ENCODE results near the gene MTERF2.

Gene MTERF2, protein sequence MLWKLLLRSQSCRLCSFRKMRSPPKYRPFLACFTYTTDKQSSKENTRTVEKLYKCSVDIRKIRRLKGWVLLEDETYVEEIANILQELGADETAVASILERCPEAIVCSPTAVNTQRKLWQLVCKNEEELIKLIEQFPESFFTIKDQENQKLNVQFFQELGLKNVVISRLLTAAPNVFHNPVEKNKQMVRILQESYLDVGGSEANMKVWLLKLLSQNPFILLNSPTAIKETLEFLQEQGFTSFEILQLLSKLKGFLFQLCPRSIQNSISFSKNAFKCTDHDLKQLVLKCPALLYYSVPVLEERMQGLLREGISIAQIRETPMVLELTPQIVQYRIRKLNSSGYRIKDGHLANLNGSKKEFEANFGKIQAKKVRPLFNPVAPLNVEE

DNA sequence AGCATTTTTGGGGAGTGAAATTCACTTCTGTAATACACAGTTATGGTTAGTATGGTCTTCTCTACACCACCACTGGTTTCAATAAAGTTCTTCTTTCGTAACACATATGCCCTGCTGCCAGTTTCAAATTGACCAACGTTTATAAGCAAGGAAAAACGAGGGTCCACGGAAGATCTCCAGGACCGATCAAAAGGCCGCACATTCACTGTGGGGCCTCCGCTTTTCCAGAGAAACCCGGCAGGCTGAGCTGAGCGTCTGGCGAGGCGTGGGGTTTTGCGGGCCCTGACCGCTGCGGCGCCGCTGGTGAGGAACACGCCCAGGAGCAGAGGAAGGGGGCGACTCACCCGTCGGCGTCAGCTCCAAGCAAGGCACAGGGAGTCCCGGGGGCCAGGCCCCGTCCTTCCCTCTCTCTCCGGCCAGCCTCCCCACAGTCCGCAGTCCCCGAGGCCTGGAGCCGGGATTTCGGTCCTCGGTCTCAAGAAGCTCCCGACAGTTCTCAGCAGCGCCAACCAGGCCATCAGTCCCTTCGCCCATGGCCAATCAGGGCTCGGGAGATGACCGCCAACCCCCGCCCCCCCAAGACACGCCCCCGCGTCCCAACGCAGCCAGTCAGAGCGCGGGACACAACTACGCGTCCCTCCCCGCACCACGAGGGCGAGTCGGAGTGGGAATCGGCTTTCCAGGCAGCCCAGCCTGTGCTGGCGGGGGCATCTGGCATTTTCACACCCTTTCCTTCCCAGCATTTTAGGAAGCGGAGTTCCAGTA is at the start of gene MTERF2:
Gene MTERF2, minus strand, starts transcription at position 522 of the 765 bp plus-strand sequence. CDS start 8,432 bp downstream, outside the sequence.
- peak; percentile 94 for DNase-seq (ENCODE audit: low read depth)
- H3K4me3 ChIP-seq (ENCODE audit: low read length) = peak within 1 kb of the TSS; percentile 77
- TF ChIP-seq, protein P1, sequence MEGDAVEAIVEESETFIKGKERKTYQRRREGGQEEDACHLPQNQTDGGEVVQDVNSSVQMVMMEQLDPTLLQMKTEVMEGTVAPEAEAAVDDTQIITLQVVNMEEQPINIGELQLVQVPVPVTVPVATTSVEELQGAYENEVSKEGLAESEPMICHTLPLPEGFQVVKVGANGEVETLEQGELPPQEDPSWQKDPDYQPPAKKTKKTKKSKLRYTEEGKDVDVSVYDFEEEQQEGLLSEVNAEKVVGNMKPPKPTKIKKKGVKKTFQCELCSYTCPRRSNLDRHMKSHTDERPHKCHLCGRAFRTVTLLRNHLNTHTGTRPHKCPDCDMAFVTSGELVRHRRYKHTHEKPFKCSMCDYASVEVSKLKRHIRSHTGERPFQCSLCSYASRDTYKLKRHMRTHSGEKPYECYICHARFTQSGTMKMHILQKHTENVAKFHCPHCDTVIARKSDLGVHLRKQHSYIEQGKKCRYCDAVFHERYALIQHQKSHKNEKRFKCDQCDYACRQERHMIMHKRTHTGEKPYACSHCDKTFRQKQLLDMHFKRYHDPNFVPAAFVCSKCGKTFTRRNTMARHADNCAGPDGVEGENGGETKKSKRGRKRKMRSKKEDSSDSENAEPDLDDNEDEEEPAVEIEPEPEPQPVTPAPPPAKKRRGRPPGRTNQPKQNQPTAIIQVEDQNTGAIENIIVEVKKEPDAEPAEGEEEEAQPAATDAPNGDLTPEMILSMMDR (conservative IDR thresholded peaks at IDR 0.05; ENCODE audit: low read length) = no peak

DNA sequence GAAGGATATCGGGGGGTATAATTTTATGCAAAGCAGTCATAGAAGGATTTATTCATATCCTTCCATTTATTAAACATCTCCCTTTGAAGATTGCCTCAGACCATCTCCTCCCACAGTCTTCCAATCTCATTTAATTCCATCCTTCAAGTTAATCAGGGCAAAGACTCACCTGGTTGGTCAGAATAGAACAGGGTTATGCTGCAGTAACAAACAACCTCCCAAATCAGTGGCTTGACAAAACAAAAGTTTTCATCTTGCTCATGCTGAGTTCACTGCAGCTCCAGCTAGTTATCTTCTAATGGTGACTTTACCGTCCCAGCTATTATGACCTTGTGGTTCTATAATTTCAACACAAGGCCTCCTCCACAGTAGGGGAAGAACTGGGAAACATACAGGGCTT is 48.8 kb upstream of the MTERF2 start:
- DNase-seq (ENCODE audit: low read depth) = no peak
- TF ChIP-seq, protein P1 (conservative IDR thresholded peaks at IDR 0.05; ENCODE audit: low read length) = no peak
- no peak overlapping the region for H3K4me3 ChIP-seq (ENCODE audit: low read length)

DNA sequence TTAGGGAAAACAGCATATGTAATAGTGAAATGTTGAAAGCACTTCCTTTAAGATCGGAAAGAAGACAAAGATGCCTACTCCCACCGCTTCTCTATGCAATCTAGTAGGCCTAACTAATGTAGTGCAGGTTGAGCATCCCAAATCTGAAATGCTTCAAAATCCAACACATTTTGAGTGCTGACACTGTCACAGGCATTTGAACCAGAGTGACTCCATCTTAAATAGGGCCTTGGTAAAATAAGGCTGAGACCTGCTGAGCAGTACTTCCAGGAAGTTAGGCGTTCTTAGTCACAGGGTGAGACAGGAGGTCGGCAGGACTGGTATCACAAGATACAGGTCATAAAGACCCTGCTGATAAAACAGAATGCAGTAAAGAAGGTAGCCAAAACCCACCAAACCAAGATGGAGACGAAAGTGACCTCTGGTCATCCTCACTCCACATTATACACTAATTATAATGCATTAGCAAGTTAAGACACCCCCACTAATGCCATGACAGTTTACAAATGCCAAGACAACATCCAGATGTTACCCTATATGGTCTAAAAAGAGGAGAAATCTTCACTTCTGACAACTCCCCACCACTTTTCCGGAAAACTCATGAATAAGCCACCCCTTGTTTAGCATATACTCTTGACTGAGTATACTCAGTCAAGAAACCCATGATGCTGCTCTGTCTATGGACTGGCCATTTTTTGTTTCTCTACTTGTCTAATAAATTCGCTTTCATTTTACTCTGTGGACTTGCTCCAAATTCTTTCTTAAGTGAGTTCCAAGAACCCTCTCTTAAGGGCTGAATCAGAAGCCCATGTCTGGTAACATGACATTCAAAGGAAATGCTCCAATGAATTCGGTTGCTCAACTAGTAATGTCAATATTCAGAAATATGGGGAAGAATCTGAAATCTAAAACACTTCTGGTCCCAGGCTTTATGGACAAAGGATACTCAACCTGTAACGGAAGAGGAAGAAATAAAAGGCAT is 47.1 kb upstream of the MTERF2 start:
- TF ChIP-seq, protein P1 (conservative IDR thresholded peaks at IDR 0.05; ENCODE audit: low read length) = no peak
- no peak overlapping the region for H3K4me3 ChIP-seq (ENCODE audit: low read length)
- no peak for DNase-seq (ENCODE audit: low read depth)

DNA sequence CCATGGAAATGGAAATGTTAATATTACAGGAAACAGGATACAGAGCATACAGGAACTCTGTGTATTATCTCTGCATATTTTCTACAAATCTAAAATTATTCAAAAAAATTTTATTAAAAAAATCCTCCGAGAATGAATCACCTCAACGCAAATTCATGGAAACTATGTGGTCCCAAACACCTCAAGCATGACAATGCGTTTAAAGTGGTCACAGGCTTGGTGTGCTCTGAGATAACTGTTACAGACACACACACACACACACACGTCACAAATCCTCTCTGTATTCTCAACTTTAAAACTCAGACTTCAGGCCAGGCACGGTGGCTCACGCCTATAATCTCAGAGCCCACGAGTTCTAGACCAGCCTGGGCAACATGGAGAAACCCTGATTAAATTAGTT is 45.3 kb upstream of the MTERF2 start:
- TF ChIP-seq, protein P1 (conservative IDR thresholded peaks at IDR 0.05; ENCODE audit: low read length) = no peak
- DNase-seq (ENCODE audit: low read depth) = no peak

DNA sequence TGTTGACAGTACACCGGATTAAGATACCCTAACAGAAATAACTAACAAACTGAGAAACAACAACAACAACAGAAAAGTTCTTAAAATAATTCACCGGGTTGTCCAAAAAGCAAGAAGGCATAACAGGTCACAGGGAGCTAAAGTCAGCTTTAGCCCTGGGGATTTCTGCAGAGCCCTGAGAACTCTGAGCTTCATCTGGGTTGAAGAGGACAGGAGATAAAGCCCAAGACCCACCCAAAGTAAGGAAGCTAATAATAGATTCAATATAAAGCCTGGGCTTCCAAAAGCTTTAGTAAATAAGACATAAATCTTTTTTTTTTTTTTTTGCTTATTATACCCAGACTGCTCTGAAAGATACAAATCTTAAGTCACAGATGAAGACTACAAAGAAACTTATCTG is 44.1 kb upstream of the MTERF2 start:
- DNase-seq (ENCODE audit: low read depth) = no peak
- TF ChIP-seq, protein P1 (conservative IDR thresholded peaks at IDR 0.05; ENCODE audit: low read length) = no peak
- H3K4me3 ChIP-seq (ENCODE audit: low read length) = no peak overlapping the region

More for the DNA sequence above, 45.3 kb upstream of the MTERF2 start:
- H3K4me3 ChIP-seq (ENCODE audit: low read length) = no peak overlapping the region

DNA sequence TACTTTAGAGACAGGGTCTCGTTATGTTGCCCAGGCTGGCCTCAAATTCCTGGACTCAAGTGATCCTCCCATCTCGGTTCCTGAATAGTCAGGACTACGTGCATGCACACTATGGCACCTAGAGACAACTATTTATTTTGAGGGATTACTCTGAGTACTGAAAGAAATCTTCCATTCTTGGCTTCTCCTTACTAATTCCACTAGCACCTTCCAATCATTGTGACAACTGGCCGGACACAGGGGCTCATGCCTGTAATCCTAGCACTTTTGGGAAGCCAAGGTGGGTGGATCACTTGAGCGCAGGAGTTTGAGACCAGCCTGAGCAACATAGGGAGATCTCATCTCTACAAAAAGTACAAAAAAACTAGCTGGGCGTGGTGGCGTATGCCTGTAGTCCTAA is 42.1 kb upstream of the MTERF2 start:
- no peak for DNase-seq (ENCODE audit: low read depth)
- no peak overlapping the region for H3K4me3 ChIP-seq (ENCODE audit: low read length)
- TF ChIP-seq, protein P1 (conservative IDR thresholded peaks at IDR 0.05; ENCODE audit: low read length) = no peak

Data from AG10803 (cell line).